H1 (cell line): ENCODE measurements around the gene PMP22. TPM values are rescaled to one million over a fixed set of nuclear protein-coding genes. Genes with fewer than 3 reads are reported as not detected.

Source experiments
- CTCF ChIA-PET: fragments of 300-600 bp; sonication (Branson Sonifier 250); formaldehyde crosslinking; loops from one replicate; lab custom pipeline; 2021; ENCODE audit not compliant: partially characterized antibody; lab: Charles Lee
- POLR2A ChIA-PET: fragments of 300-600 bp; sonication (Branson Sonifier 250); formaldehyde crosslinking; loops from one replicate; lab custom pipeline; 2021; ENCODE audit warnings: inconsistent platforms; ENCODE audit not compliant: partially characterized antibody; lab: Charles Lee
- DNase-seq, 2 experiments: peaks; one replicate each; pipeline versions ENCODE4 v3.0.0 to v3.0.0-alpha.2; 2010 to 2022; ENCODE audit warnings: low spot score in 2 of 2, low read depth in 1 of 2, mixed read lengths in 1 of 2
- FAIRE-seq: peaks from 2 replicates; lab custom pipeline; 2011; peaks lifted over from hg19 to GRCh38; lab: Jason Lieb, UNC
- H2AFZ ChIP-seq: 2 replicates; pipeline ENCODE4 v1.8.1; 2012; ENCODE audit warnings: low read length, inconsistent platforms
- H2AK5ac ChIP-seq: 2 replicates; pipeline ENCODE4 v1.6.1; 2013; ENCODE audit warnings: low read depth, low read length
- H2BK120ac ChIP-seq: replicated peaks from 2 replicates; pipeline ENCODE3; 2013; ENCODE audit warnings: low read depth, low read length, inconsistent platforms
- H2BK12ac ChIP-seq: 2 replicates; pipeline ENCODE4 v1.6.1; 2013; ENCODE audit warnings: low read depth, low read length
- H2BK15ac ChIP-seq: 2 replicates; pipeline ENCODE4 v1.6.1; 2013; ENCODE audit warnings: low read length
- H2BK20ac ChIP-seq: 2 replicates; pipeline ENCODE4 v1.6.1; 2013; ENCODE audit warnings: low read length
- H2BK5ac ChIP-seq: 2 replicates; pipeline ENCODE4 v1.6.1; 2013; ENCODE audit warnings: low read depth, low read length
- H3K14ac ChIP-seq: 2 replicates; pipeline ENCODE4 v1.6.1; 2013; ENCODE audit warnings: inconsistent platforms; ENCODE audit not compliant: insufficient read length
- H3K18ac ChIP-seq: 2 replicates; pipeline ENCODE4 v1.6.1; 2013; ENCODE audit warnings: low read length; ENCODE audit errors: extremely low read depth
- H3K23ac ChIP-seq: 2 replicates; pipeline ENCODE4 v1.6.1; 2013; ENCODE audit warnings: inconsistent platforms; ENCODE audit not compliant: insufficient read length
- H3K23me2 ChIP-seq: 2 replicates; pipeline ENCODE4 v1.6.1; 2013; ENCODE audit warnings: low read depth, low read length
- H3K27ac ChIP-seq: 2 replicates; pipeline ENCODE4 v1.6.1; 2011; ENCODE audit warnings: low read depth, low read length, inconsistent platforms
- H3K27me3 ChIP-seq, 4 experiments: replicated peaks in 1 of 4; 1 replicate in 1 of 4; 2 replicates in 3 of 4; pipeline versions ENCODE4 v1.6.1 to v1.8.1; 2011 to 2013; ENCODE audit warnings: low read length in 3 of 4, mild to moderate bottlenecking in 3 of 4, inconsistent platforms in 2 of 4, mixed read lengths in 2 of 4, moderate library complexity in 1 of 4; ENCODE audit not compliant: control insufficient read depth in 3 of 4, insufficient read depth in 3 of 4; ENCODE audit errors: extremely low read depth in 1 of 4
- H3K36me3 ChIP-seq, 4 experiments: 2 replicates each; pipeline versions ENCODE4 v1.6.1 to v1.8.1; 2011 to 2013; ENCODE audit warnings: mild to moderate bottlenecking in 4 of 4, low read length in 3 of 4, moderate library complexity in 2 of 4, control low read depth in 1 of 4, inconsistent platforms in 1 of 4; ENCODE audit not compliant: insufficient read depth in 4 of 4, control insufficient read depth in 2 of 4
- H3K4ac ChIP-seq: replicated peaks from 2 replicates; pipeline ENCODE3; 2013; ENCODE audit warnings: low read length, low read depth, mixed read lengths, inconsistent platforms; ENCODE audit not compliant: insufficient read length
- H3K4me1 ChIP-seq, 4 experiments: replicated peaks in 1 of 4; 1 replicate in 1 of 4; 2 replicates in 3 of 4; pipeline versions ENCODE4 v1.6.1 to v1.8.1; 2011 to 2013; ENCODE audit warnings: low read length in 3 of 4, inconsistent platforms in 2 of 4, mixed read lengths in 1 of 4; ENCODE audit not compliant: insufficient read depth in 4 of 4, control insufficient read depth in 3 of 4
- H3K4me2 ChIP-seq, 2 experiments: 2 replicates each; pipeline versions ENCODE4 v1.6.1 to v1.8.1; 2011 to 2013; ENCODE audit warnings: low read depth in 2 of 2, low read length in 2 of 2, control low read depth in 1 of 2, inconsistent platforms in 1 of 2, mild to moderate bottlenecking in 1 of 2; ENCODE audit not compliant: insufficient read depth in 1 of 2
- H3K4me3 ChIP-seq, 4 experiments: fragments of 200-600, 300-600 bp in 1 of 4; sonication (generic), shearing (Covaris generic), sonication (Bioruptor Twin) in 1 of 4; 2 replicates each; pipeline versions ENCODE4 v1.5.1 to v1.8.1; 2011 to 2016; ENCODE audit warnings: low read length in 4 of 4, low read depth in 3 of 4, control low read depth in 2 of 4, inconsistent platforms in 2 of 4, mild to moderate bottlenecking in 2 of 4, mixed read lengths in 1 of 4, moderate library complexity in 1 of 4; ENCODE audit not compliant: insufficient read depth in 2 of 4; ENCODE audit errors: extremely low read depth in 1 of 4
- H3K56ac ChIP-seq: replicated peaks from 2 replicates; pipeline ENCODE3; 2013; ENCODE audit warnings: low read depth, mild to moderate bottlenecking, mixed read lengths, low read length, inconsistent platforms; ENCODE audit not compliant: insufficient read length
- H3K79me1 ChIP-seq: 2 replicates; pipeline ENCODE4 v1.6.1; 2013; ENCODE audit warnings: low read depth, low read length, control low read depth
- H3K79me2 ChIP-seq, 2 experiments: 2 replicates each; pipeline versions ENCODE4 v1.6.1 to v1.8.1; 2012 to 2013; ENCODE audit warnings: low read length in 2 of 2, mild to moderate bottlenecking in 2 of 2, inconsistent platforms in 1 of 2; ENCODE audit not compliant: insufficient read depth in 2 of 2, control insufficient read depth in 1 of 2
- H3K9ac ChIP-seq, 4 experiments: replicated peaks in 1 of 4; 1 replicate in 1 of 4; 2 replicates in 3 of 4; pipeline versions ENCODE4 v1.6.1 to v1.8.1; 2011 to 2013; ENCODE audit warnings: low read depth in 3 of 4, low read length in 3 of 4, control low read depth in 2 of 4, mild to moderate bottlenecking in 2 of 4, moderate library complexity in 2 of 4, inconsistent platforms in 1 of 4; ENCODE audit errors: extremely low read depth in 1 of 4
- H3K9me3 ChIP-seq, 2 experiments: 2 replicates each; pipeline versions ENCODE4 v1.6.1 to v1.8.1; 2012 to 2013; ENCODE audit warnings: mild to moderate bottlenecking in 2 of 2, moderate library complexity in 2 of 2, control low read depth in 1 of 2, inconsistent platforms in 1 of 2, low read depth in 1 of 2, low read length in 1 of 2, mixed read lengths in 1 of 2; ENCODE audit not compliant: insufficient read depth in 2 of 2
- H4K20me1 ChIP-seq, 2 experiments: replicated peaks in 1 of 2; 2 replicates each; pipeline versions ENCODE3 to v1.8.1; 2011 to 2013; ENCODE audit warnings: inconsistent platforms in 2 of 2, low read length in 2 of 2, mild to moderate bottlenecking in 1 of 2; ENCODE audit not compliant: insufficient read depth in 2 of 2, control insufficient read depth in 1 of 2
- H4K5ac ChIP-seq: 2 replicates; pipeline ENCODE4 v1.6.1; 2013; ENCODE audit warnings: low read length, low read depth, mixed read lengths, inconsistent platforms; ENCODE audit not compliant: insufficient read length
- H4K8ac ChIP-seq: 2 replicates; pipeline ENCODE4 v1.8.0; 2013; ENCODE audit warnings: mild to moderate bottlenecking, moderate library complexity, low read length, inconsistent platforms; ENCODE audit not compliant: insufficient read depth; ENCODE audit errors: extremely low read depth
- H4K91ac ChIP-seq: replicated peaks from 2 replicates; pipeline ENCODE3; 2013; ENCODE audit warnings: low read length, mixed read lengths, inconsistent platforms; ENCODE audit not compliant: insufficient read length
- EP300 ChIP-seq, 2 experiments: IDR thresholded peaks; 1 replicate in 1 of 2; 2 replicates in 1 of 2; pipeline ENCODE4 v1.6.1; 2011 to 2012; ENCODE audit warnings: low read depth in 2 of 2, low read length in 2 of 2, mild to moderate bottlenecking in 2 of 2, borderline replicate concordance in 1 of 2, inconsistent platforms in 1 of 2, moderate library complexity in 1 of 2
- EZH2 ChIP-seq: fragments of 200-600 bp; sonication (generic); IDR thresholded peaks from 2 replicates; pipeline ENCODE4 v1.7.1; 2012; ENCODE audit warnings: low read depth, mild to moderate bottlenecking, moderate library complexity, low read length, inconsistent platforms; ENCODE audit not compliant: severe bottlenecking
- KDM5A ChIP-seq: fragments of 200-600 bp; IDR thresholded peaks from 2 replicates; pipeline ENCODE4 v1.7.1; 2012; ENCODE audit warnings: mild to moderate bottlenecking, low read length, inconsistent platforms, mixed read lengths
- RXRA ChIP-seq: IDR thresholded peaks from 2 replicates; pipeline ENCODE4 v1.6.1; 2011; ENCODE audit warnings: low read depth, mild to moderate bottlenecking, low read length, moderate library complexity; ENCODE audit not compliant: insufficient read depth
- WGBS, 2 experiments: shearing (Covaris generic) in 1 of 2; methylation state at CpG; one replicate each; pipeline versions ENCODE4 v1.1.6 to v1.1.7; 2013 to 2015; ENCODE audit warnings: low lambda C conversion rate in 2 of 2, mixed read lengths in 2 of 2, inconsistent platforms in 1 of 2, low coverage in 1 of 2, missing lambda C conversion rate in 1 of 2; ENCODE audit not compliant: insufficient replicate concordance in 2 of 2, insufficient coverage in 1 of 2, insufficient read length in 1 of 2; ENCODE audit errors: extremely low coverage in 1 of 2, missing lambda C conversion rate in 1 of 2; 5-methylcytosine and 5-hydroxymethylcytosine counted together
- polyA plus RNA-seq, 7 experiments: library from polyadenylated mRNA; depleted of rRNA in 3 of 7; stranded (reverse) in 5 of 7; unstranded in 2 of 7; fragments of >200 nt in 5 of 7; fragments of 200-250 nt in 2 of 7; gene quantifications; 1 replicate in 5 of 7; 2 replicates in 1 of 7; 4 replicates in 1 of 7; pipeline versions ENCODE4 v1.2.1 to v1.2.3, GENCODE V29; 2011 to 2013; ENCODE audit warnings: missing spikeins in 2 of 7, mixed read lengths in 2 of 7
- total RNA-seq: library from RNA; stranded (reverse); fragmentation: NEBNext Ultra II Directional; extraction: Animal tissue kit (Norgen Biotek cat#: 25700); gene quantifications from 2 replicates; pipeline ENCODE4 v1.2.1, GENCODE V29; 2021

Gene PMP22
- total and polyA plus RNA-seq, 2 of the 8 experiments (the other 6 are each of a cell fraction or from before 2014, with no cell fraction given) = 0.84 to 4.9 TPM

DNA sequence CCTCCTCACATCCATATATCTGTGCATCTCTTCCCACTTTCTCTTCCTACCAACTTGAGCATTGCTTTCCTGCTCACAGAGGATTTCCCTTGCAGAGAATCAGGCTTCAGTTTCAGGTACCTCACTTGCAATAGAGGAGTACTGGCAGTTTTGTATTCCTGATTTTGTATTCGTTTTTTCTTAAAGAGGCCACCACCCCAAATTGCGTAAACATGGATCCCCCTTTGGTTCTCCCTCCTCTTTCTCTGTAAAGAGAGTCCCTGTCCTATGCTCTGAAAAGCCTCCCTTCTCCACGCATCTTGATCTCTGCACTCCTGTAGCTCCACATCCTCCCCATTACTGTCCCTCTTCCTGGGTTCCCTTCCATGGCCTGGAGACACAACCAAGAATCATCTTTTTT lies 44.1 kb upstream of the PMP22 start:
- 98% methylated on average over 3 of the region's 3 CpGs; no CpG with 5 or more reads in 1 of the 2 experiments for WGBS, 2 experiments
- no peak overlapping the region for H3K14ac ChIP-seq
- H3K56ac ChIP-seq = no peak overlapping the region
- no peaks in the 10 kb centered on the region for H4K20me1 ChIP-seq
- H3K9me3 ChIP-seq = no peaks in the 10 kb centered on the region
- H3K27me3 ChIP-seq = no peaks in the 10 kb centered on the region
- no peak overlapping the region for H3K4me2 ChIP-seq
- no peaks in the 10 kb centered on the region for H3K4me1 ChIP-seq
- TF ChIP-seq KDM5A = no peak
- no peak for TF ChIP-seq EZH2
- TF ChIP-seq EP300 (IDR thresholded peaks at IDR 0.05; ENCODE audit: borderline replicate concordance in 1 of 2, low read depth in 2 of 2, low read length in 2 of 2) = no peak
- TF ChIP-seq RXRA = no peak
- H3K18ac ChIP-seq = no peak overlapping the region
- H2BK20ac ChIP-seq = no peak overlapping the region
- ChIA-PET POLR2A (no interaction called here), CTCF (interaction anchor here (0.6 kb wide), 1 partner anchor 180 kb away, joined by 3 read pairs; no protein-coding TSS in a partner anchor)
- no peak overlapping the region for H3K4ac ChIP-seq
- H3K9ac ChIP-seq = no peak overlapping the region
- FAIRE-seq = no peak
- no peak overlapping the region for H3K4me3 ChIP-seq
- no peak overlapping the region for H4K91ac ChIP-seq
- no peak overlapping the region for H3K23ac ChIP-seq
- no peak overlapping the region for H4K8ac ChIP-seq
- H3K36me3 ChIP-seq = no peaks in the 10 kb centered on the region
- no peak overlapping the region for H2BK120ac ChIP-seq
- no peak overlapping the region for H3K27ac ChIP-seq
- H3K79me2 ChIP-seq = no peaks in the 10 kb centered on the region
- H3K23me2 ChIP-seq = no peaks in the 10 kb centered on the region
- DNase-seq = no peak
- H3K79me1 ChIP-seq = no peaks in the 10 kb centered on the region
- H2BK12ac ChIP-seq = no peak overlapping the region
- no peak overlapping the region for H4K5ac ChIP-seq
- H2BK5ac ChIP-seq = no peak overlapping the region
- H2BK15ac ChIP-seq = no peak overlapping the region
- no peak overlapping the region for H2AK5ac ChIP-seq
- no peak overlapping the region for H2AFZ ChIP-seq
